Choroid plexus epithelial cell (primary cell): ENCODE measurements around the gene GLIS2.

Source experiments
- DNase-seq: peaks from one replicate; pipeline ENCODE4 v3.0.0-alpha.2; 2010; ENCODE audit warnings: low read depth
- H3K4me3 ChIP-seq: 2 replicates; pipeline ENCODE4 v1.5.1; 2011; ENCODE audit warnings: low read depth, mild to moderate bottlenecking, control low read depth, low read length, moderate library complexity
- TF ChIP-seq, protein P1 (sequence below): conservative IDR thresholded peaks from 2 replicates; pipeline ENCODE4 v1.5.1; 2011; ENCODE audit warnings: low read depth, mild to moderate bottlenecking, control low read depth, inconsistent platforms, low read length, moderate library complexity

GLIS2 gene

DNA sequence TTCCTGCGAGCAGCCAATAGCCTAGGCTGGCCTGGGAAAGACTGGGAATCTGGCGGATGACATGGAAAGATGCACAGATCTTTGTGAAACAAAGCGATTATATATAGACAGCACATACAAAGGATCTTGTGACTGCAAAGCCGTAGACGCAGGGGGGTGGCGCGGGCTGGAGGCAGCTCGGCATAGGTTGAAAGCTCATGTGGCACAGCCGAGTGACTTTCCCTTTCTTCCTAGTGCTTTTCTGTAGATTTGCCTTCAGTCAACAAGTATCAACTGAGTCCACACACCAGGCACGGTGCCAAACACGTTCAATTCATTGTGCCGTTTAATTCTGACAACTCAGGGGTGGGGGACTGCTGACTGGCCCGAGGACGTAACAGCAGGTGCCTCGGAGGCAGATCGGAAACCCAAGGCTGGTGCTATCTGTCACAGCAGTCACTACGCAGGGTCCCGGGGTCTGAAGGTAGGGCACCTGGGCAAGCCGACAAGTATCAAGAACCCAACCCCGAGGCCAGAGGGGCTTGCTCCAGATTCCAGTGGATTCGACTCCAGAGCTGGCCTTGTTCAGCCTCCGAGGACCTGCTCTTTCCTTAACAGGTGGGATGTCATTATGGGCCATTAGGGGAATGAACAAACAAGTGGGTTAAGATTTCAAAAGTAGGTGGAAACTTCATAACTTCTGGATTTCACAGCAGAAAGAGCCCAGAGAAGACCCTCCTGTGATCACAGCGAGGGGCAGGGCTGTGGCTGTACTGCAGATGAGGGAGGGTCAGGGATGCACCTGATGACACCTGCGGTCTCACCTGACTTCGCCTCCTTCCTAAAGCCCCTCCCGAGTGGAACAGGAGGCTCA lies 29.3 kb downstream of the GLIS2 start:
- DNase-seq = no peak
- H3K4me3 ChIP-seq = no peak overlapping the region
- TF ChIP-seq, protein P1, sequence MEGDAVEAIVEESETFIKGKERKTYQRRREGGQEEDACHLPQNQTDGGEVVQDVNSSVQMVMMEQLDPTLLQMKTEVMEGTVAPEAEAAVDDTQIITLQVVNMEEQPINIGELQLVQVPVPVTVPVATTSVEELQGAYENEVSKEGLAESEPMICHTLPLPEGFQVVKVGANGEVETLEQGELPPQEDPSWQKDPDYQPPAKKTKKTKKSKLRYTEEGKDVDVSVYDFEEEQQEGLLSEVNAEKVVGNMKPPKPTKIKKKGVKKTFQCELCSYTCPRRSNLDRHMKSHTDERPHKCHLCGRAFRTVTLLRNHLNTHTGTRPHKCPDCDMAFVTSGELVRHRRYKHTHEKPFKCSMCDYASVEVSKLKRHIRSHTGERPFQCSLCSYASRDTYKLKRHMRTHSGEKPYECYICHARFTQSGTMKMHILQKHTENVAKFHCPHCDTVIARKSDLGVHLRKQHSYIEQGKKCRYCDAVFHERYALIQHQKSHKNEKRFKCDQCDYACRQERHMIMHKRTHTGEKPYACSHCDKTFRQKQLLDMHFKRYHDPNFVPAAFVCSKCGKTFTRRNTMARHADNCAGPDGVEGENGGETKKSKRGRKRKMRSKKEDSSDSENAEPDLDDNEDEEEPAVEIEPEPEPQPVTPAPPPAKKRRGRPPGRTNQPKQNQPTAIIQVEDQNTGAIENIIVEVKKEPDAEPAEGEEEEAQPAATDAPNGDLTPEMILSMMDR = no peak

DNA sequence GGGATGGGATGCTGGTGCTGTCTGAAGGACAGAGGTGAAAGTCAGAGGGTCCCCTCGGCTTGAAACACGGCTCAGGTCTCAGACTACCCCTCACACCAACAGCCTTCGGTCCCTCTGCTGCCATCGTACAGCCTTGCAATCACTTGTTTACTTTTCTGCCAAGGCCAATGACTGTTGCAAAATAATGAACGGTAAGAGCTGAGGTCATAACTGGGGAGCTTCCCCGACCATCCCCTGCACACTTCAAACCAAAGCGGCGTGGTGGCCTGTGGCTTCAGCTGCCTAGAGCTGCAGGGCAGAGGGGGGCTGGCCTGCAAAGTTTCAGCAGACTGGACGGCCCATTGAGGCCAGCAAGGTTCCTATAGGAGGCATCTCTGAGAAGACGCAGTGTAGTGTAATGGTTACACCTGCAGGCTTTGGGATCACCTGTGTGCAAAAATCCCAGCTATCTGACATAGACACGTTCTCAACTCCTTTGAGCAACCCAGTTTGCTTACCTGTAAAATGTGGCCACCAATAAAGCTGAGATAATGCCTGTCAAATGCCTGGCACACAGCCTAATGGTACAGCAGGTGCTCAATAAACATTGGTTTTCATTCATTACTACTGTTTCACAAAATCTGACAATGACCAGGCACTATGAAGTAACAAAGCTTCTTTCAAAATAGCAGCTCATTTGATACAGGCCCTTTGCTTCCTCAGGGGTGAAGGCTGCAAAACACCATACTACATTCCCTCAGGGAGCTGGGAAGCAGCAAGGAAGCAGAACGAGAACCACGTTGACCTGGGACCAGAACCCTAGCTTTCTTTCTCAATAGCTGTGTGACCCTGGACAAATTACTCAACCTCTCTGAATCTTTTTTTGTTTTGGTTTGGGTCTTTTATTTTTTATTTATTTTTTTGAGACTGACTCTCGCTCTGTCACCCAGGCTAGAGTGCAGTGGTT lies 30.2 kb downstream of the GLIS2 start:
- no peak overlapping the region for H3K4me3 ChIP-seq
- TF ChIP-seq, protein P1 = no peak
- no peak for DNase-seq

DNA sequence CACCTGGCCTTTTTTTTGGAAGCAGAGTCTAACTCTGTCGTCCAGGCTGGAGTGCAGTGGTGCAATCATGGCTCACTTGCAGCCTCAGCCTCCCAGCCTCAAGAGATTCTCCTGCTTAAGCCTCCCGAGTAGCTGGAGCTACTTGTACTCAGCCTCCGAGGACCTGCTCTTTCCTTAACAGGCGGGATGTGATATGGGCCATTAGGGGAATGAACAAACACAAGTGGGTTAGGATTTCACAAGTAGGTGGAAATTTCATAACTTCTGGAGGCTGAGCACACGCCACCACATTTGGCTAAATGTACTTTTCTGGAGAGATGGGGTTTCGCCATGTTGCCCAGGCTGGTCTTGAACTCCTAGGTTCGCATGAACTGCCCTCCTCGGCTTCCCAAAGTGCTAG lies 31.1 kb downstream of the GLIS2 start:
- TF ChIP-seq, protein P1 = no peak
- DNase-seq = peak; percentile 61
- H3K4me3 ChIP-seq = no peak overlapping the region

DNA sequence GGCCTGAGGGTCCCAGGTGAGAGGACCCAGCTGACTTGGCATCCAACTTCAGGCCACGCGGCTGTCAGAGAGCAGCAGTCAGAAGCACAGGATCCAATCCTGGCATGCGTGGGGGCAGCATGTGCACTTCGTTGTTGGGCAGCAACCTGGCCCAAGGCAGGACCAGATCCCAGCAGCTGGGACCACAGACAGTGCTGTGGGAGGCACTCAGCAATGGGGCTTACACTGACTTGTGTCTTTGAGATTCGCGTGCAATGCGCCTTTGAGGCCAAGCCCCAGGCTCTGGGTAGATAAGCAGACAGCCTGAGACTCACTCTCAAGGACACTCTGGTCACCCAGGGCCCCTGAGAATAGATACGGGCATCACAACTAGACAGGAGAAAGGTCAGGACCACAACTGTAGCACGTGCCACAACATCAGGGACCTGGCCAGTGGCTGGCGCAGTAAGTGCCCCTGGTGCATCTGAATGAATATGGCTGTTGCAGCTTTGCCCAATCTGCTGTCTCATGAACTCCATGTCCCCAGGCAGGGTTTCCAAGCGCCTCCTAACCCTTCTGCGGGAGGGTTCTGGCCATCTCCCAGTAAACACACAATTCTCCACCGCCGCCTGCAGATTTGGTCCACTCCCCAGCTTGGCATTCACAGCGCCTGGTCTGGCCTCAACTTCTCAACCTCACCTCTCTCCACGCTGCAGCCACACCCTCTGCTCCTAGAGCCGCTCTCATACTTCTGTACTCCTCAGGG lies 32.1 kb downstream of the GLIS2 start:
- TF ChIP-seq, protein P1 = no peak
- DNase-seq = no peak
- H3K4me3 ChIP-seq = no peak overlapping the region

DNA sequence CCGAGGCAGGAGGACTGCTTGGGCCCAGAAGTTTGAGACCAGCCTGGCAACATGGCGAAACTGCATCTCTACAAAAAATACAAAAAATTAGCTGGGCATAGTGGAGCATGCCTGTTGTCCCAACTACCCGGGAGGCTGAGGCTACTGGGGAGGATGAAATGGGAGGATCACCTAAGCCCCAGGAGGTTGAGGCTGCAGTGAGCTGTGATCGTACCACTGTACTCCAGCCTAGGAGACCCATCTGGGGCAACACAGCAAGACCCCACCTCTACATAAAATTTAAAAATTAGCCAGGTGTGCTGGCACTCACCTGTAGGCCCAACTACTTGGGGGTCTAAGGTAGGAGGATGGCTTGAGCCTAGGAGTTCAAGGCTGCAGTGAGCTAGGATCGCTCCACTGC lies 33.5 kb downstream of the GLIS2 start:
- no peak for DNase-seq
- no peak overlapping the region for H3K4me3 ChIP-seq
- TF ChIP-seq, protein P1 = no peak

DNA sequence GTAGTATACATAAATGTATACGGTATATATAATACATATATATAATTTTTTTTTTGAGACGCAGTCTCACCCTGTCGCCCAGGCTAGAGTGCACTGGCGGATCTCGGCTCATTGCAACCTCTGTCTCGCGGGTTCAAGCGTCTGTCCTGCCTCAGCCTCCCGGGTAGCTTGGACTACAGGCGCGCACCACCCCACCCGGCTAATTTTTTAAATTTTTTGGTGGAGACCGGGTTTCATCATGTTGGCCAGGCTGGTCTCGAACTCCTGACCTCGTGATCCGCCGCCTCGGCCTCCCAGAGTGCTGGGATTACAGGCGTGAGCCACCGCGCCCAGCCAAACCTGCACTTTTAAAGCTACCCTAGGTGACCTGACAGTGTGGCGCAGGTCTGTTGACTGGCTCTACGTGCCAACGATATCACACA lies 34.5 kb downstream of the GLIS2 start:
- TF ChIP-seq, protein P1 = no peak
- peak overlapping the region; percentile 85 for H3K4me3 ChIP-seq
- no peak for DNase-seq
